Peyer's patch (tissue), 4 donors: ENCODE data around the gene OR5H2. TPM values are rescaled to one million over a fixed set of nuclear protein-coding genes. Genes with fewer than 3 reads are reported as not detected.
"Not testable (repeated sequence)": the region's sequence is repeated elsewhere in the genome, so short reads cannot be mapped to it uniquely, and the experiment has no call there.

Experiments
- DNase-seq, 3 donors: peaks; one replicate each; pipeline ENCODE4 v3.0.0-alpha.2; 2017 to 2019
- H3K27ac ChIP-seq, 4 donors: fragments of 200-600 bp; sonication (generic); one replicate each; pipeline ENCODE4 v1.5.1; 2016 to 2019
- H3K27me3 ChIP-seq, 2 donors: fragments of 200-600 bp; sonication (generic); one replicate each; pipeline ENCODE4 v1.5.1; 2019
- H3K36me3 ChIP-seq, 3 donors: fragments of 200-600 bp; sonication (generic); one replicate each; pipeline ENCODE4 v1.5.1; 2016 to 2019
- H3K4me1 ChIP-seq, 4 donors: fragments of 200-600 bp; sonication (generic); one replicate each; pipeline ENCODE4 v1.5.1; 2016 to 2019
- H3K4me3 ChIP-seq, 4 donors: fragments of 200-600 bp; sonication (generic); 1 replicate in 3 of 4; 2 replicates in 1 of 4; pipeline ENCODE4 v1.5.1; 2016 to 2019; ENCODE audit warnings: mild to moderate bottlenecking in 1 of 4
- H3K9me3 ChIP-seq, 4 donors: fragments of 200-600 bp; sonication (generic); one replicate each; pipeline ENCODE4 v1.5.1; 2016 to 2019; ENCODE audit warnings: mild to moderate bottlenecking in 1 of 4
- POLR2A ChIP-seq, 2 donors: fragments of 450-650 bp; IDR thresholded peaks; one replicate each; pipeline ENCODE4 v1.5.1; 2017; ENCODE audit warnings: antibody characterized with exemption in 2 of 2, mild to moderate bottlenecking in 2 of 2, moderate library complexity in 2 of 2
- total RNA-seq, 4 donors: library from RNA; depleted of rRNA; stranded (reverse); fragments of >200 nt; gene quantifications; one replicate each; pipeline ENCODE4 v1.1.0, GENCODE V29; 2016
- TF ChIP-seq, protein P1 (sequence below), 6 experiments: fragments of 450-650 bp in 4 of 6; fragments of 200-600 bp in 2 of 6; sonication (generic) in 1 of 6; IDR thresholded peaks; one replicate each; pipeline ENCODE4 v1.5.1; 2017 to 2019; ENCODE audit warnings: antibody characterized with exemption in 6 of 6, mild to moderate bottlenecking in 3 of 6, moderate library complexity in 1 of 6

Gene OR5H2
- total RNA-seq, result not detected

- H3K27me3 ChIP-seq, result no peaks in the 10 kb centered on the region
- TF ChIP-seq, protein P1, sequence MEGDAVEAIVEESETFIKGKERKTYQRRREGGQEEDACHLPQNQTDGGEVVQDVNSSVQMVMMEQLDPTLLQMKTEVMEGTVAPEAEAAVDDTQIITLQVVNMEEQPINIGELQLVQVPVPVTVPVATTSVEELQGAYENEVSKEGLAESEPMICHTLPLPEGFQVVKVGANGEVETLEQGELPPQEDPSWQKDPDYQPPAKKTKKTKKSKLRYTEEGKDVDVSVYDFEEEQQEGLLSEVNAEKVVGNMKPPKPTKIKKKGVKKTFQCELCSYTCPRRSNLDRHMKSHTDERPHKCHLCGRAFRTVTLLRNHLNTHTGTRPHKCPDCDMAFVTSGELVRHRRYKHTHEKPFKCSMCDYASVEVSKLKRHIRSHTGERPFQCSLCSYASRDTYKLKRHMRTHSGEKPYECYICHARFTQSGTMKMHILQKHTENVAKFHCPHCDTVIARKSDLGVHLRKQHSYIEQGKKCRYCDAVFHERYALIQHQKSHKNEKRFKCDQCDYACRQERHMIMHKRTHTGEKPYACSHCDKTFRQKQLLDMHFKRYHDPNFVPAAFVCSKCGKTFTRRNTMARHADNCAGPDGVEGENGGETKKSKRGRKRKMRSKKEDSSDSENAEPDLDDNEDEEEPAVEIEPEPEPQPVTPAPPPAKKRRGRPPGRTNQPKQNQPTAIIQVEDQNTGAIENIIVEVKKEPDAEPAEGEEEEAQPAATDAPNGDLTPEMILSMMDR (IDR thresholded peaks at IDR 0.05), result no peak
- no peak for TF ChIP-seq POLR2A (IDR thresholded peaks at IDR 0.05)
- DNase-seq, result no peak
- no peaks in the 10 kb centered on the region for H3K4me1 ChIP-seq
- no peak within 1 kb of the TSS for H3K4me3 ChIP-seq
- H3K27ac ChIP-seq, result no peak within 1 kb of the TSS
- no peaks in the 10 kb centered on the region for H3K36me3 ChIP-seq
- no peaks in the 10 kb centered on the region for H3K9me3 ChIP-seq
These were observed at the start of gene OR5H2 for GRCh38 chr3:98282205-98282604. Gene OR5H2, plus strand, starts transcription at chr3:98282505. Its CDS starts 398 bp downstream, at chr3:98282903.

DNA sequence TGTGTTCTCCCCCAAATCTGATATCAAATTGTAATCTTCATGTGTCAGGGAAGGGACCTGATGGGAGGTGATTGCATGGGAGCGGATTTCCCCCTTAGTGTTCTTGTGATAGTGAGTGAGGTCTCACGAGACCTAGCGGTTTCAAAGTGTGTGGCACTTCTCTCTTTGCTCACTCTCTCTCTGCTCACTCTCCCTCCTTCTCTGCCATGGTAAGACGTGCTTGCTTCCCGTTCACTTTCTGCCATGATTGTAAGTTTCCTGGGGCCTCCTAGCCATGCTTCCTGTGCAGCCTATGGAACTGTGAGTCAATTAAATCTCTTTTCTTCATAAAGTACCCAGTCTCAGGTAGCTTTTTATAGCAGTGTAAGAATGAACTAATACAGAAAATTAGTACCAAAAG is 48.8 kb upstream of the OR5H2 start:
- no peaks in the 10 kb centered on the region for H3K9me3 ChIP-seq
- H3K27me3 ChIP-seq, result no peaks in the 10 kb centered on the region
- H3K4me3 ChIP-seq, result no peak overlapping the region
- TF ChIP-seq, protein P1 (IDR thresholded peaks at IDR 0.05), result no peak
- no peak for TF ChIP-seq POLR2A (IDR thresholded peaks at IDR 0.05)
- DNase-seq, result no peak
- H3K36me3 ChIP-seq, result no peaks in the 10 kb centered on the region
- no peaks in the 10 kb centered on the region for H3K4me1 ChIP-seq
- H3K27ac ChIP-seq, result no peak overlapping the region

- no peaks in the 10 kb centered on the region for H3K36me3 ChIP-seq
- no peak for DNase-seq
- TF ChIP-seq POLR2A (IDR thresholded peaks at IDR 0.05), result no peak
- TF ChIP-seq, protein P1 (IDR thresholded peaks at IDR 0.05), result no peak
These were observed 42.2 kb upstream of the OR5H2 start for GRCh38 chr3:98240131-98240530.

DNA sequence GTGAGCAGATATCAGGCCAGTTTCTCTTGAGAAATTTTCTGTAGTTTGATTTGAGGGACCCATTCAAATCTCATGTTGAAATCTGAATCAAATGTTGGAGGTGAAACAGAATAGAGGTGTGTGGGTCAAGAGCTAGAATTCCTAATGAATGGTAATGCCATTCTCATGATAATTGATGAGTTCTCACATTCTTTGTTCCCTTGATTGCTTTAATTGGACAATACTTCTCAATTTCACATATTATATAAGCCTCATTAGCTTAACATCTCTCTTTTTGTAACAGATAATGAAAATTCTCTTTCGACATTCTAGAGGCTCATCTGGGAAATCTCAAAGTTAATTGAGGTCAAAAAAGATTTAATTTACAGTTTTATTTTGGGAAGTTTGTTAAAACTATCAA is 40.1 kb upstream of the OR5H2 start:
- no peaks in the 10 kb centered on the region for H3K9me3 ChIP-seq
- H3K4me3 ChIP-seq, result no peak overlapping the region
- no peaks in the 10 kb centered on the region for H3K27me3 ChIP-seq
- H3K27ac ChIP-seq, result no peak overlapping the region
- H3K36me3 ChIP-seq, result no peaks in the 10 kb centered on the region
- H3K4me1 ChIP-seq, result no peaks in the 10 kb centered on the region
- DNase-seq, result no peak
- TF ChIP-seq, protein P1 (IDR thresholded peaks at IDR 0.05), result no peak
- TF ChIP-seq POLR2A (IDR thresholded peaks at IDR 0.05), result no peak

More at GRCh38 chr3:98240131-98240530, 42.2 kb upstream of the OR5H2 start:
- no peaks in the 10 kb centered on the region for H3K4me1 ChIP-seq
- H3K9me3 ChIP-seq, result no peaks in the 10 kb centered on the region
- H3K27ac ChIP-seq, result no peak overlapping the region
- no peak overlapping the region for H3K4me3 ChIP-seq
- H3K27me3 ChIP-seq, result no peaks in the 10 kb centered on the region

DNA sequence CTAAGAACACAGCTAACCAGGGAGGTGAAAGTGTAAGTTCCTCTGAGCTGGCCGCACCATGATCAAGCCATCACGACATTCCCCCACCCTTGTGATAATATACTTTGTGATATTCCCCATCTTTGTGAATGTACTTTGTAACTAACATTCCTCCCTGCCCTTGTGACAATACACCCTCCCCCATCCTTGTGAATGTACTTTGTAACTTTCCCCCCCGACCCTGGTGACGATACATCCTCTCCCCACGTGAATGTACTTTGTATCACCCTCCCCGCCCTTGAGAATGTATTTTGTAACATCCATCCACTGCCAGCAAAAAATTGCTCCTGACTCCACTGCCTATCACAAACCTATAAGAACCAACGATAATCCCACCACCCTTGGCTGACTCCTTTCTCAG is 38.5 kb upstream of the OR5H2 start:
- no peaks in the 10 kb centered on the region for H3K4me1 ChIP-seq
- TF ChIP-seq, protein P1 (IDR thresholded peaks at IDR 0.05), result no peak
- TF ChIP-seq POLR2A (IDR thresholded peaks at IDR 0.05), result no peak
- DNase-seq, result no peak
- H3K36me3 ChIP-seq, result no peaks in the 10 kb centered on the region
- no peak overlapping the region for H3K27ac ChIP-seq
- H3K9me3 ChIP-seq, result no peaks in the 10 kb centered on the region
- H3K4me3 ChIP-seq, result no peak overlapping the region
- no peaks in the 10 kb centered on the region for H3K27me3 ChIP-seq

DNA sequence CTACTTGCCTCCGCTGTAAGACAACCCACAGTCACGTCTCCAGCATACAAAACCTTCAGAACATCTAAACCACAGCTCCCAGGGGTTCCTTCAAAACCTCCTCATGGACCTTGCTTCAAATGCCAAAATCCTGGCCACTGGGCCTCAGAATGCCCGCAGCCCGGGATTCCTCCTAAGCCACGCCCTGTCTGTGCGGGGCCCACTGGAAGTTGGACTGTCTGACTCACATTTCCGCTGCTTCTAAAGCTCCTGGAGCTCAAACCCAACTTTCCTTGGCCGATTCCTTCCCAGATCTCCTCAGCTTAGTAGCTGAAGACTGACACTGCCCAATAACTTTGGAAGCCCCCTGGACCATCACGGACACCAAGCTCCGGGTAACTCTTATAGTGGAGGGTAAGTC is 36.2 kb upstream of the OR5H2 start:
- no peak overlapping the region for H3K27ac ChIP-seq
- no peak for TF ChIP-seq POLR2A (IDR thresholded peaks at IDR 0.05)
- TF ChIP-seq, protein P1 (IDR thresholded peaks at IDR 0.05), result no peak
- DNase-seq, result no peak
- no peaks in the 10 kb centered on the region for H3K9me3 ChIP-seq
- H3K36me3 ChIP-seq, result no peaks in the 10 kb centered on the region
- no peaks in the 10 kb centered on the region for H3K4me1 ChIP-seq
- no peaks in the 10 kb centered on the region for H3K27me3 ChIP-seq
- no peak overlapping the region for H3K4me3 ChIP-seq

DNA sequence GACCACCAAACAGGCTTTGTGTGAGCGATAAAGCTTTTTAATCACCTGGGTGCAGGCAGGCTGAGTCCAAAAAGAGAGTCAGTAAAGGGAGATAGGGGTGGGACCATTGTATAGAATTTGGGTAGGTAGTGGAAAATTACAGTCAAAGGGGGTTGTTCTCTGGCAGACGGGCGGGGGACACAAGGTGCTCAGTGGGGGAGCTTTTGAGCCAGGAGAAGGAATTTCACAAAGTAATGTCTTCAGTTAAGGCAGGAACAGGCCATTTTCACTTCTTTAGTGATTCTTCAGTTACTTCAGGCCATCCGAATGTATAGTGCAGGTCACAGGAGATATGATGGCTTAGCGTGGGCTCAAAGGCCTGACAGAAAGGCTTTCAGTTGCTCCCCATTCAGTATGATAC is 26.3 kb upstream of the OR5H2 start:
- H3K27me3 ChIP-seq, H3K36me3 ChIP-seq, H3K4me1 ChIP-seq, DNase-seq, H3K4me3 ChIP-seq, H3K9me3 ChIP-seq, H3K27ac ChIP-seq: not testable (repeated sequence)
